HG02642 (cell line): ENCODE results near the gene CFAP45.

Experiments used
- ATAC-seq: cut with Tn5 transposase; IDR thresholded peaks from one replicate; pipeline ENCODE4 v1.9.1; 2021; ENCODE audit warnings: mild to moderate bottlenecking; ENCODE audit not compliant: unreplicated experiment, poor library complexity

Gene CFAP45

DNA sequence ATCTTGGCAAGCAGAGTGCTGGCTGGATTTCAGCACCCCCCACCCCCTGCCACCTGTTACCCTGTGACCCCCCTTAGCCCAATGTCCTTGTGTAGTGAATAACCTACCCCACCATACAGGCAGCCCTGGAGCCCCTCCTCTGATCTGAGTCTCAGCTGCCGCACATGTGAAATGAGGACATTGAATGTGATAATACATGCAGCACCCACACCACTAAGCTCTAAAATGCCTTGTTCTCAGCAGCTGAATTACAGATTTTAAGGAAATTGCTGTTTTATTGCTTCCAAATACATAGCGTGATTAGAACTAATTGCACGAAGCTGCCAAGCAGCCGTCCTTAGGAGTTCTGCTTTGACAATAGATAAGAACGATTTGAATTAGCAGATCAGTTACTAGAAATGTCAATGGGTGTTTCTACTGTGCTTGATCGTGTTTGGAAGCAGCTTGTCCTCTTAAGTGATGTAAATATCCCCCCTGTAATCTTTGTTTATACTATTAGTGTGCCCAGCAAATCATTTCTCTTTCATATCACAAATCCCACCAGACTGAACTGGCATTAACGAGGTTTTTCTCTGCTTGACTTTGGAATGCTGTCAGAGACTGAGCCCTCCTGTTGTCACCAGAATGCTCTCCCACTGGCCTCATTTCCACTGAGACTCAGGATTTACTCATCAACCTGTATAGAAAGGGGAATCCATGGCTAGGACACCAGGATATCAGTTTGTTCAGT is 68.4 kb downstream of the CFAP45 start:
- no peak for ATAC-seq

DNA sequence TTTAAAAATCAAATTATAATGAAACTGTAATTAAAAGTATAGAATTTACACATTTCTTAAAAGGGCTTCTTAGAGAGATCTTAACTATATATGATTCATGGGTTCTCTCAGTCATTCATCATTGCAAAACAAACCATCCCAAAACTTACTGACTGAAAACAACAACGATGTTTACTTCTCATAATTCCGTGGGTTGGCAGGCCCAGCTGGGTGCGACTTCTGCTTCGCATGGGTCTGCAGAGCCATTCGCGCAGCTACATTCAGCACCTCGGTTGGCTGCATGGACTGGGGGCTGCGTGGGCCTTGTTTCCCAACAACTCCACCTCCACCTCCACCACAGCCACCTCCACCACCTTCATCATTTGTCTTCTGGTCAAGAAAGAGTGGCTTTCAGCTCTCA is 69.2 kb downstream of the CFAP45 start:
- ATAC-seq: no peak

DNA sequence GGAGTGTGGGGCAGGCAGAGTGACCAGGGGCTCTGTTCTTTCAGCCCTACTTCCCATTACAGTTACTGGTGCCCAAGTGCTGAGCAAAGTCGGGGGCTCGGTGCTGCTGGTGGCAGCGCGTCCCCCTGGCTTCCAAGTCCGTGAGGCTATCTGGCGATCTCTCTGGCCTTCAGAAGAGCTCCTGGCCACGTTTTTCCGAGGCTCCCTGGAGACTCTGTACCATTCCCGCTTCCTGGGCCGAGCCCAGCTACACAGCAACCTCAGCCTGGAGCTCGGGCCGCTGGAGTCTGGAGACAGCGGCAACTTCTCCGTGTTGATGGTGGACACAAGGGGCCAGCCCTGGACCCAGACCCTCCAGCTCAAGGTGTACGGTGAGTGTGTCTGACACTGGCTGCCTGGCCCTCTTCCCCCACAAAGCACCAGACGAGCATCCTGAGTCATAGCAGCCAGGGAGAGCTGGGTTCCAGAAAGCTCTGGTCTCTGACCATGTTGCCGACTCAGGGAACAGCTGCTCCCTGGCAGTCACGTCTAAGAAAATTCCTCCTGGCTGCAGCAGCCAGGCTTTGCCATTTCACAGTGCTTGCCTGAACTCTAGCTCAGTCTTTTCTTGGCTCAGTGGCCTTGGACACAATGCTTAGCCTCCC is 70.0 kb downstream of the CFAP45 start:
- ATAC-seq: no peak

DNA sequence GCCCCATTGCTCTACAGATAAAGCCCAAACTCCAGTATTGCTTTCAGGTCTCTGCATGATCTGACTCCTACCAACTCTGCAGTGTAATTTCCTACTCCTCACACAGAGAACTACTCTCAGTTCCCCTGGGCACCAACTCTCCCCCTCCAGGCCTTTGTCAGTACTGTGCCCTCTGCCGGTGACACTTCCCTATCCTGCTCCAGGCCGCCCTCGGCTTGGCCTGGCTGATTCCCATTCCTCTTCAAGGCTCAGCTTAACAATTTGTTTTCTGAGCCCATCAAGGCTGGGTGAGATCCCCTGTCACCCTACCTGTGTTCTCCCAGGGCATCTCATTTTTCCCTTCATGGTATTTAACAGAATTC is 70.7 kb downstream of the CFAP45 start:
- peak; percentile 83 for ATAC-seq

DNA sequence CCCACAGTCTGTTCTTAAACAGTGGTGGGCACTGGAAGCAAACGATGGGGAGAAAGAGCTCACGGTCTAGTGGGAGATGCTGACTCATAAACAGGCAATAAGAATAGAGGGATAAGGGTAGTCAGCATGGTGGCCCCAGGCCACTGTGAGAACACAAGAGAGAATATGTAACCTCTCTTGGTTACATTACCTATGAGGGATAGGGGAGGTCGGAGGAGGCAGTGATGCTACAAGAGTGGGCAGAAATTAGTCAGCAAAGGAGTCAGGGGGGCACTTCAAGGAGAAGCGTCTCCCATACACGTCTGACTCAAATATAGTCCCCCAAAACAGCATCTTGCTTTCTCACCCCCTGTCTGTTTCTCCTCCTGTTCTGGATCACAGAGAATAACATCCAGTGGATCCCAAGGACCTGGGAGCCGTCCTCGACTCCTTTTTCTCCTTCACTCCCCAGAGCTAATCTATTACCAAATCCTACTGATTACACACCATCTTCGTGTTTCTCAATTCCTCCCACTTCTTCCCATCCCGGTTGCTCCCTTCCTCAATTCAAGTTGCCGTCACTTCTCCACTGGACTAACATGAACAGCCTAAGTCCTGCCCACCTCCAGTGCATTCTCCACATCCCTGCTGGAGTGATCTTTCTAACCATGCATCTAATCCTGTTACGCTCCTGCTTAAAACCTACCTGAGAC is 71.2 kb downstream of the CFAP45 start:
- no peak for ATAC-seq

DNA sequence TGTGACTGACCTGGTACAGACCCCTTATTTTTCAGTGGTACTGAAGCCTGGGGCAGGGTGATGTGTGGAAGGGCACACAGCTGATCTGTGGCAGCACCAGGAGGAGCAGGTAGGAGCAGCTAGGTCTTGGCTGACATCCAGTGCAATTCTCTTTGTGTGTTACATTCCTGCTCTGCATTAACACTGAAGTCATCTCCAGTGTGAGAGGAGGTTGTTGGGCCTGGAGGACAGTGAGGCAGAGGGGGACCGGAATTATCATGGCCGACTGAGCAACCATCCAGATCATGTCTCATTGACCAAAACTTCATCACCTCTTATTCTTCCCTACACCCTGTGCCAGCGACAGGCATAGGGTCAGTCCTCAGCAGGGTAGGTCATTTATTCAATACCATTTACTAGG is 71.8 kb downstream of the CFAP45 start:
- ATAC-seq: no peak

DNA sequence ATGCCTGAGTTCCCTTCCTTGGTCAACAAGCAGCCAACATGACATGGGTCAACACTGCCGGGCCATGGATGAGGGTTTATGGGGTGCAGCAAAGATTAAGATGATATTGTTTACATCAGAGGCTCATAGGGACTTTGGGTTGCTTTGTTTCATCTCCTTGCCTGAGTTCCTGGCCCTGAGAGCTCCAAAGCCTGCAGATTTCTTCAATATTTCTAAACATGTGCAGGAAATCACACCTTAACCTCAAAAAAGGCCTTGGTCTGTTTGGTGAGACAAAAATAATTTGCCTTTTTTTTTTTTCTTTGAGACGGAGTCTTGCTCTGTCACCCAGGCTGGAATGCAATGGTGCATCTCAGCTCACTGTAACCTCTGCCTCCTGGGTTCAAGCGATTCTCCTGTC is 72.4 kb downstream of the CFAP45 start:
- no peak for ATAC-seq

DNA sequence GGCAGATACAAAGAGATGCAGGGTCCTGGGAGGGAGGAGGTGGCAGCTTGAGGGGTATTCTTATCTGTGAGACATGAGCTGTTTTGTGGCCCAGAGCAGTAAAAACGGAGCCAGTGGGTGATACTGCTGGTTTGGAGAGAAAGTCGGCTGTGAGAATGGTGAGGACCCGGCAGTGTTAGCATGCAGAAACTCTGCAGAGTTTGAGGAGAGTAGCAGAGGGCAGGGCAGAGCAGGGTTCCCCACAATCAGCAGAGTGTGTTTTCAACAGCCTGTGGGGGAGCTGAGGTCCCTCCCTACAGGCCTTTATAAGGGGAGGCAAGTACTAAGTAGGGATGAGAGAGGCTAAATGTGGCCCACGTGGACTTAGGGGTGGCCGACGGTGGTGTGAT is 72.9 kb downstream of the CFAP45 start:
- ATAC-seq: no peak

DNA sequence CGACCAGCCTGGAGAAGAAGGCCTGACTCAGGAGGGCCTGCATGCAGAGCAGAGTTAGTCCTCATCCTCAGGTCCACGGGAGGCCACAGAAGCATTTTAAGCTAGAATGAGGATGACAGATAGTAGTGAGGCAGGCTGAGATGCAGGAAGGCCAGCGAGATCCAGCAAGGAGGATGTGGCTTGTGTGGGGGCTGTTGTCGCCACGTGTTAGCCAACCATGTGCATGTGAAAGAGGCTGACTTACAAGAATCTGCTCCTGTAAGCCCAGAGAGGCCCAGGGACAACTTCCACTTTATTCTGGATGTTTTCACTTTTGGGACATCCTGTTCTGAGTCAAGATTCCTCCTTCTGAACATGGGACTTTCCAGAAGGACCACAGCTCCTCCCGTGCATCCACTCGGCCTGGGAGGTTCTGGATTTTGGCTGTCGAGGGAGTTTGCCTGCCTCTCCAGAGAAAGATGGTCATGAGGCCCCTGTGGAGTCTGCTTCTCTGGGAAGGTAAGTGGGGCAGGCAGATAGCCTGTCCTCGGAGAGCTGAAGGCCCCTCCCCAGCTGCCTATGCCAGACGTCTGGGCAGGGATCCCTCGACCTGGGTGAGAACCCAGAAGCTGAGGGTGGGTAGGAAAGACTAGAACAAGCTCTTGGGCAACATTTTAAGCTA is 73.4 kb downstream of the CFAP45 start, which contains the start of gene SLAMF8:
Gene SLAMF8, plus strand, starts transcription at position 433 of the 661 bp plus-strand sequence. Its CDS starts 26 bp downstream, at position 459.
- no peak for ATAC-seq

DNA sequence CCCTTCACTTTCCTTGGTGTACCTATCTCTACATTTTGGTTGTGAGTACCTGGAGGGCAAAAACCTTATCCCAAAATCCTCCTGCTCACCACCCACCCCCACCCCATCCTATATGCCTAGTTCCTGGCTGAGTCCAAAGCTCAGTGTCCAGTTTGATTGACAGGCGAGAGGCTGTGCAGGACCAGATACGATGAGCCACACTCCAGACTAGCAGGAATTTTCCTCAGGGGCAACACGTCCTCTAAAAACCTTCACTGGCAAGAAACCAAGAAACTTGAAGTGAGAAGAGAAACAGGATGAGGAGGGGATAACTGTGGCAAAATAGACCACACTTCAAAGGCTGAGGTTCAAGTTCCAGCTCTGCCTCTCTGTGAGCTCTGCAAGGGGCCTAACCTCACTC is 74.4 kb downstream of the CFAP45 start:
- ATAC-seq: no peak

DNA sequence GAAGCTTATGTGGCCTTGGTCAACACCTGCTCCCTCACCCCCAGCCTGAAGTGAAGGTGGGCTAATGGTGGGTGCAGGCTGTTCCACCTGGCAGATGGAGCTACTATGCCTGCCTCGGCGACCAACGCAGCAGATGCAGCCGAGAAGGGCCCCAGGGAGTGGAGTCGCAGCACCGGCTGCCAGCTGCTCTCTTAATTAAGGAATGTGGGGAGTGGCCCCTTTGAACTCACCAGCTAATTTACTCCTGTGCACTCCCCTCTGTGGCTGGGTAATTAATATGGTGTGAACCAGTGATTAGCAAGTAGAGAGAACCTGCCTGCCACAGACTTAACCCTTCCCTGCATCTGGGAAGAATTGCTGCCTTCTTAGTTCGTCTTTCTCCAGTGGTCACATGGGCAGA is 76.6 kb downstream of the CFAP45 start:
- no peak for ATAC-seq
